H9 (cell line): Measurements from ENCODE around the gene LMTK2. TPM values are rescaled to one million over a fixed set of nuclear protein-coding genes. Genes with fewer than 3 reads are reported as not detected.

Experiments used
- DNase-seq: peaks from one replicate; pipeline ENCODE4 v3.0.0-alpha.2; 2017
- H2AFZ ChIP-seq: one replicate; pipeline ENCODE4 v1.6.1; 2013; ENCODE audit warnings: mild to moderate bottlenecking, low read length, control low read depth, moderate library complexity
- H2AK5ac ChIP-seq: 2 replicates; pipeline ENCODE4 v1.6.1; 2013; ENCODE audit warnings: low read length, control low read depth, mixed read lengths; ENCODE audit not compliant: insufficient read length
- H2BK120ac ChIP-seq: one replicate; pipeline ENCODE4 v1.6.1; 2013; ENCODE audit warnings: low read depth, mild to moderate bottlenecking, low read length, control low read depth, inconsistent platforms; ENCODE audit not compliant: poor library complexity, severe bottlenecking
- H2BK12ac ChIP-seq: 2 replicates; pipeline ENCODE4 v1.6.1; 2013; ENCODE audit warnings: low read length, control low read depth, mixed read lengths, low read depth; ENCODE audit not compliant: insufficient read length
- H2BK15ac ChIP-seq: 2 replicates; pipeline ENCODE4 v1.6.1; 2013; ENCODE audit warnings: low read depth, low read length, control low read depth
- H2BK20ac ChIP-seq: one replicate; pipeline ENCODE4 v1.6.1; 2013; ENCODE audit warnings: low read depth, mild to moderate bottlenecking, low read length, control low read depth, inconsistent platforms; ENCODE audit not compliant: poor library complexity, severe bottlenecking
- H2BK5ac ChIP-seq: 2 replicates; pipeline ENCODE4 v1.6.1; 2013; ENCODE audit warnings: low read length, control low read depth, mixed read lengths; ENCODE audit not compliant: insufficient read length
- H3K14ac ChIP-seq: 2 replicates; pipeline ENCODE4 v1.6.1; 2013; ENCODE audit warnings: low read length, control low read depth; ENCODE audit not compliant: insufficient read depth
- H3K18ac ChIP-seq: 2 replicates; pipeline ENCODE4 v1.6.1; 2013; ENCODE audit warnings: low read depth, mild to moderate bottlenecking, mixed read lengths, low read length, control low read depth; ENCODE audit not compliant: insufficient read length
- H3K23ac ChIP-seq: 2 replicates; pipeline ENCODE4 v1.6.1; 2013; ENCODE audit warnings: low read length, control low read depth, mixed read lengths, low read depth; ENCODE audit not compliant: insufficient read length
- H3K23me2 ChIP-seq: 2 replicates; pipeline ENCODE4 v1.6.1; 2013; ENCODE audit warnings: low read depth, mild to moderate bottlenecking, mixed read lengths, low read length, control low read depth; ENCODE audit not compliant: insufficient read length, poor library complexity, severe bottlenecking
- H3K27ac ChIP-seq: 2 replicates; pipeline ENCODE4 v1.5.1; 2013; ENCODE audit warnings: low read length, control low read depth, mixed read lengths, low read depth; ENCODE audit not compliant: insufficient read length
- H3K27me3 ChIP-seq: 2 replicates; pipeline ENCODE4 v1.6.1; 2013; ENCODE audit warnings: low read length, control low read depth, inconsistent platforms; ENCODE audit not compliant: insufficient read depth
- H3K4ac ChIP-seq: 2 replicates; pipeline ENCODE4 v1.6.1; 2013; ENCODE audit warnings: low read depth, mild to moderate bottlenecking, control low read depth, inconsistent platforms, low read length, moderate library complexity
- H3K4me1 ChIP-seq: 2 replicates; pipeline ENCODE4 v1.6.1; 2013; ENCODE audit warnings: low read length, control low read depth, inconsistent platforms; ENCODE audit not compliant: insufficient read depth
- H3K4me2 ChIP-seq: 2 replicates; pipeline ENCODE4 v1.6.1; 2013; ENCODE audit warnings: low read length, control low read depth, mixed read lengths; ENCODE audit not compliant: insufficient read length, insufficient read depth
- H3K56ac ChIP-seq: 2 replicates; pipeline ENCODE4 v1.6.1; 2013; ENCODE audit warnings: low read depth, mild to moderate bottlenecking, mixed read lengths, low read length, control low read depth; ENCODE audit not compliant: insufficient read length
- H3K79me1 ChIP-seq: 2 replicates; pipeline ENCODE4 v1.6.1; 2013; ENCODE audit warnings: low read depth, mild to moderate bottlenecking, moderate library complexity, low read length, control low read depth, inconsistent platforms; ENCODE audit not compliant: insufficient read depth, poor library complexity, severe bottlenecking
- H3K79me2 ChIP-seq: 2 replicates; pipeline ENCODE4 v1.6.1; 2013; ENCODE audit warnings: low read length, control low read depth, inconsistent platforms; ENCODE audit not compliant: insufficient read depth
- H3K9ac ChIP-seq: 2 replicates; pipeline ENCODE4 v1.6.1; 2013; ENCODE audit warnings: low read length, control low read depth, mixed read lengths; ENCODE audit not compliant: insufficient read length; ENCODE audit errors: extremely low read depth
- H3K9me3 ChIP-seq: one replicate; pipeline ENCODE4 v1.6.1; 2013; ENCODE audit warnings: low read depth, low read length, inconsistent platforms; ENCODE audit not compliant: control insufficient read depth
- H3T11ph ChIP-seq: one replicate; pipeline ENCODE4 v1.6.1; 2013; ENCODE audit warnings: mild to moderate bottlenecking, low read length, control low read depth, inconsistent platforms
- H4K20me1 ChIP-seq: one replicate; pipeline ENCODE4 v1.6.1; 2013; ENCODE audit not compliant: control insufficient read depth, insufficient read length, insufficient read depth
- H4K5ac ChIP-seq: 2 replicates; pipeline ENCODE4 v1.6.1; 2013; ENCODE audit warnings: low read depth, mild to moderate bottlenecking, mixed read lengths, low read length, control low read depth; ENCODE audit not compliant: insufficient read length
- H4K8ac ChIP-seq: replicated peaks from 2 replicates; pipeline ENCODE4 v1.6.1; 2013; ENCODE audit warnings: low read length, control low read depth, mixed read lengths, low read depth; ENCODE audit not compliant: insufficient read length
- H4K91ac ChIP-seq: 2 replicates; pipeline ENCODE4 v1.6.1; 2013; ENCODE audit warnings: low read depth, mild to moderate bottlenecking, moderate library complexity, mixed read lengths, low read length, control low read depth; ENCODE audit not compliant: insufficient read length
- H3K27ac Mint-ChIP-seq, 3 experiments: 2 replicates in 2 of 3; 3 replicates in 1 of 3; pipeline ENCODE4 v1.8.0; 2020 to 2021; ENCODE audit warnings: mixed read lengths in 3 of 3, mild to moderate bottlenecking in 1 of 3, moderate library complexity in 1 of 3
- H3K27me3 Mint-ChIP-seq: 2 replicates; pipeline ENCODE4 v1.8.0; 2021; ENCODE audit warnings: low read depth, mild to moderate bottlenecking, moderate library complexity, mixed read lengths
- H3K36me3 Mint-ChIP-seq, 3 experiments: 2 replicates in 2 of 3; 3 replicates in 1 of 3; pipeline ENCODE4 v1.8.0; 2020 to 2021; ENCODE audit warnings: low read depth in 3 of 3, mixed read lengths in 3 of 3; ENCODE audit not compliant: insufficient read depth in 1 of 3
- H3K4me1 Mint-ChIP-seq, 2 experiments: 2 replicates each; pipeline ENCODE4 v1.8.0; 2020; ENCODE audit warnings: mixed read lengths in 2 of 2
- H3K4me3 Mint-ChIP-seq, 2 experiments: 2 replicates in 1 of 2; 3 replicates in 1 of 2; pipeline ENCODE4 v1.8.0; 2020 to 2021; ENCODE audit warnings: mild to moderate bottlenecking in 2 of 2, mixed read lengths in 2 of 2, moderate library complexity in 1 of 2
- H3K9me3 Mint-ChIP-seq, 2 experiments: 2 replicates in 1 of 2; 3 replicates in 1 of 2; pipeline ENCODE4 v1.8.0; 2020; ENCODE audit warnings: mild to moderate bottlenecking in 2 of 2, mixed read lengths in 2 of 2, moderate library complexity in 1 of 2
- CTCF ChIP-seq: fragments of 200-600 bp; sonication (generic); conservative IDR thresholded peaks from 3 replicates; pipeline ENCODE4 v1.8.0; 2021; ENCODE audit warnings: antibody characterized with exemption, mild to moderate bottlenecking
- WGBS: extraction: QIAGEN DNeasy Blood & Tissue Kit; methylation state at CpG from one replicate; pipeline ENCODE4 v1.1.7; 2013; ENCODE audit warnings: missing lambda C conversion rate, low lambda C conversion rate, mixed read lengths; ENCODE audit not compliant: insufficient read length; ENCODE audit errors: extremely low coverage; 5-methylcytosine and 5-hydroxymethylcytosine counted together
- total RNA-seq: library from RNA; stranded (reverse); gene quantifications from 2 replicates; pipeline ENCODE4 v1.2.1, GENCODE V29; 2021

LMTK2 gene
- total RNA-seq, 1 experiment from 2014 or later: 24.9 TPM

- no peaks in the 10 kb centered on the region for H3K79me2 ChIP-seq
- no peak overlapping the region for H2AFZ ChIP-seq
- Mint-ChIP-seq H3K4me1 (peaks cover 9 to 10% of the 10 kb centered on the region in 2 experiments), H3K36me3 (peaks cover 0 to 3% (median 0%) of the 10 kb centered on the region in 3 experiments; a peak in 1 of 7 replicates), H3K27ac (peak overlapping the region in 1 of 3 experiments; percentile 74; a peak in 1 of 7 replicates), H3K27me3 (no peaks in the 10 kb centered on the region), H3K9me3 (peaks cover 3 to 9% of the 10 kb centered on the region in 2 experiments; a peak in 2 of 5 replicates), H3K4me3 (no peak overlapping the region)
- H3K4me2 ChIP-seq: no peak overlapping the region
- H3K9ac ChIP-seq: no peak overlapping the region
- no peaks in the 10 kb centered on the region for H4K20me1 ChIP-seq
- DNase-seq: no peak
- H4K91ac ChIP-seq: no peak overlapping the region
- no peak overlapping the region for H3K18ac ChIP-seq
- H3T11ph ChIP-seq: no peak overlapping the region
- H4K5ac ChIP-seq: no peak overlapping the region
- H3K27ac ChIP-seq: no peak overlapping the region
- no peak overlapping the region for H4K8ac ChIP-seq
- H2AK5ac ChIP-seq: no peak overlapping the region
- H3K27me3 ChIP-seq: no peaks in the 10 kb centered on the region
- no peak overlapping the region for H3K23ac ChIP-seq
- no peak overlapping the region for H2BK5ac ChIP-seq
- H2BK20ac ChIP-seq: no peak overlapping the region
- no CpG with 5 or more reads among the region's 11 CpGs for WGBS
- H3K4ac ChIP-seq: no peak overlapping the region
- TF ChIP-seq CTCF: no peak
- H2BK12ac ChIP-seq: no peak overlapping the region
- H3K9me3 ChIP-seq: no peaks in the 10 kb centered on the region
- H2BK120ac ChIP-seq: no peak overlapping the region
- no peak overlapping the region for H3K14ac ChIP-seq
- no peak overlapping the region for H2BK15ac ChIP-seq
- H3K79me1 ChIP-seq: no peaks in the 10 kb centered on the region
- H3K23me2 ChIP-seq: no peaks in the 10 kb centered on the region
- H3K56ac ChIP-seq: no peak overlapping the region
- no peaks in the 10 kb centered on the region for H3K4me1 ChIP-seq
Measured at GRCh38 chr7:98078197-98078870, 28.3 kb upstream of the LMTK2 start.
